Chondrocyte (in vitro differentiated cells): ENCODE results near the gene USPL1. TPM values are rescaled to one million over a fixed set of nuclear protein-coding genes. Genes with fewer than 3 reads are reported as not detected.
A peak's percentile ranks its signal among the peaks of the same experiment; 100 is the strongest.

ENCODE experiments used
- DNase-seq: peaks from one replicate; pipeline ENCODE4 v3.0.0; 2021; ENCODE audit warnings: mixed read lengths, low spot score
- H3K27ac Mint-ChIP-seq: one replicate; pipeline ENCODE4 v1.8.0; 2021; ENCODE audit warnings: mild to moderate bottlenecking, moderate library complexity, mixed read lengths; ENCODE audit not compliant: unreplicated experiment
- H3K27me3 Mint-ChIP-seq: 2 replicates; pipeline ENCODE4 v1.8.0; 2021; ENCODE audit warnings: low read depth, mixed read lengths
- H3K36me3 Mint-ChIP-seq: 2 replicates; pipeline ENCODE4 v1.8.0; 2021; ENCODE audit warnings: low read depth, mixed read lengths
- H3K4me1 Mint-ChIP-seq: 2 replicates; pipeline ENCODE4 v1.8.0; 2021; ENCODE audit warnings: low read depth, mild to moderate bottlenecking, mixed read lengths
- H3K4me3 Mint-ChIP-seq: one replicate; pipeline ENCODE4 v1.8.0; 2021; ENCODE audit warnings: mild to moderate bottlenecking, moderate library complexity, mixed read lengths; ENCODE audit not compliant: unreplicated experiment
- H3K9me3 Mint-ChIP-seq: 2 replicates; pipeline ENCODE4 v1.8.0; 2021; ENCODE audit warnings: low read depth, mixed read lengths
- CTCF ChIP-seq: fragments of 200-600 bp; sonication (generic); IDR thresholded peaks from 2 replicates; pipeline ENCODE4 v1.5.0; 2021; ENCODE audit warnings: antibody characterized with exemption, mild to moderate bottlenecking, moderate library complexity
- total RNA-seq: library from RNA; stranded (reverse); gene quantifications from 3 replicates; pipeline ENCODE4 v1.2.1, GENCODE V29; 2021

USPL1 gene
- total RNA-seq, 1 donor from 2014 or later, result 11.0 TPM

DNA sequence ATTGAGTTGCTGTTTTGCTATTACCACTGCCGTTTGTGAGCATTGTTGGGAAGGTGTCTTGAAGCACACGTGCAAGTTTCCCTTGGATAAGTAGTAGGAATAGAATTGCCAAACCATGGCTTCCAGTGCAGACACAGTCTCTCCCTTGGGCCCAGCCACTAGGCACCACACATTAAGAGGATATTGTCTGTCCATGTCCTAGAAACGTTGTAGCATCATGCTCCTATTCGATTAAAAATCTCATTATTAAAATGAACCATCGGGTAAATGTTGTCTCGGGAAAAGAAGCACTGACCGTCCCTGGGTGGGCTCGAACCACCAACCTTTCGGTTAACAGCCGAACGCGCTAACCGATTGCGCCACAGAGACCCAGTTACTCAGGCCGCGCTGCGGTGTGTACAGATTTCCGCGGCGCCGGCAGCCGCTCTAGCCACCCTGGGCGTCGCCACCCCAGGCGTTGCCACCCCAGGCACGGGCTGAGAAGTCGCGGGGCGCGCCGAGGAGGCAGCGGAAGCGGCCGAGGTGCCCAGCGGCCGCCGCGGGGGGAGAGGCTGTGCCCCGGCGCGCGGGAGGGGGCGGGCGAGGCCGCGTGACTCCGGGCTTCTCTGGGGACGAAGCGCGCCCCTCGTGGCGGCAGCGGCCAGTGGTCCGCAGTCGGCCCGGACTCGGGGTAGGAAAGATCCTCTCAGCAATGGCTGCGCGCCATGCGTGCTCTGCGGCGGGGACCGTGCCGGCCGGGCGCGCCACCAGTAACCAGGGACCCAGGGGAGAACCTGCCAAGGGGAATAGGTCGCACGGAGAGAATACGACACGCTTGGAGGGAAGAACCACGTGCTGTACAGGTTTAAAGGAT is 56.2 kb downstream of the USPL1 start:
- H3K9me3 Mint-ChIP-seq, result no peaks in the 10 kb centered on the region
- TF ChIP-seq CTCF, result peak; percentile 86

GRCh38 chr13:30675717-30676116 is 58.0 kb downstream of the USPL1 start:
- Mint-ChIP-seq H3K9me3 (no peaks in the 10 kb centered on the region), H3K27ac (no peak overlapping the region), H3K4me1 (peaks cover 21% of the 10 kb centered on the region), H3K27me3 (no peaks in the 10 kb centered on the region), H3K36me3 (no peaks in the 10 kb centered on the region), H3K4me3 (no peak overlapping the region)
- no peak for TF ChIP-seq CTCF
- DNase-seq, result no peak

More for the DNA sequence above, 56.2 kb downstream of the USPL1 start:
- Mint-ChIP-seq H3K4me3 (peak overlapping the region; percentile 85), H3K27ac (peak overlapping the region; percentile 83), H3K4me1 (peaks cover 16% of the 10 kb centered on the region), H3K27me3 (no peaks in the 10 kb centered on the region), H3K36me3 (no peaks in the 10 kb centered on the region)
- DNase-seq, result no peak

DNA sequence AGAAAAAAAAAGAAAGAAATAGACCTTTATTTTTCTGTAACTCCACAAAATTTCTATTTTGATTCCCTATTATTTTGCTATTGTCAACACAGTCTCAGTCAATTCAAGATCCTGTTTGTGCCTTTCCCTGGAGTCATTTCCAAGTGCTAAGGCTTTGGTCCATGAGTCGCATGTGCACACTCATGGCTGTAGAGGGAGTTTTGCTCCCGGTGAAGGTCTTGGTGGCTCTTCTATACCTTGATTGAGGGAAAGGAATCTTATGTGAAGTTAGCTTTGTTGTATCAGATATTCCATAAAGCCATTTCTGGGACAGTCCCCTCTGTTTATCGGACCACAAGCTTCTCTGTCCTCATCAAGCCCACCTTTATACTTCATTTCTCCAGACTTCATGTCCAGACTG is 59.0 kb downstream of the USPL1 start:
- Mint-ChIP-seq H3K36me3 (no peaks in the 10 kb centered on the region), H3K27ac (no peak overlapping the region), H3K4me3 (no peak overlapping the region), H3K9me3 (no peaks in the 10 kb centered on the region), H3K4me1 (peaks cover 21% of the 10 kb centered on the region), H3K27me3 (no peaks in the 10 kb centered on the region)
- TF ChIP-seq CTCF, result peak; percentile 73
- no peak for DNase-seq

DNA sequence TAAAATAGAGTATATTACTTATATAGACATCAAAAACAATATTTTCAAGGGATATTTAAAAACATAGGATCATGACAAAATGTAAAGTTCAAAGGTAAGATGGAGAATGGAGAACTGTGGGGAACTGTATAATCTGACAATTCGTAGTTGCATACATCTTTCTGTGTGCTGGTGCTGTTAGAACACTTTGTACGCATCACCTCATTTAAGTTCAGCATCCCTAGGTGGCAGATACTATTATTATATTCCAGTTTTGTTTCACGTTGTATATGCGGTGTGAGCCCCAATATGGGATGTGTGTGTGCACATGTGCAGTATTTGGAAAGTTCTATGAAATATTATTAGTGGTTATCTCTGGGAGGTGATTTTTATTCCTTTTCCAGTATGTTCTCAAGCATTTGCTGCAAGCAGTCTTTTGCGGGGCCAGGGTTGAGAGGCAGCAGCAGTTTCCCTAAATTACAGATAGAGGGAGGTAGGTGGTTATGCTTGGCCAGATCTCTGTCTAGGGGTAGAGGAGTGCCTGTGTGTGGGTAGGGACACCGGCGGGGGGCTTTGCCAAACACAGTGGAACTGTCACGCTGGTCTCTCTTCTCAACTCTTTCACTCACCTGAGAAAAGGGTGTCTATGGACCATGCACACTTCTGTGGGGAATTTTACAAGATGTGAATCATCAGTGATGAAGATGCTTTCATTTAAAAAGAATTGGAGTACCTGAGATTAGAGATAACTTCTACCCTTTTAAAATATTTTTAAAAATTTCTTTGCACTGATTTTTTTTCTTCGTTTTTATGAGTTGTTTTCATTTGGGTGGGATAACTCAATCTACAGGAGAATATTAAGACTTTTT is 62.0 kb downstream of the USPL1 start:
- Mint-ChIP-seq H3K9me3 (no peaks in the 10 kb centered on the region), H3K4me3 (no peak overlapping the region), H3K36me3 (no peaks in the 10 kb centered on the region), H3K27ac (peak overlapping the region; percentile 4), H3K4me1 (peaks cover 5% of the 10 kb centered on the region), H3K27me3 (no peaks in the 10 kb centered on the region)
- no peak for DNase-seq
- TF ChIP-seq CTCF, result peak; percentile 84

DNA sequence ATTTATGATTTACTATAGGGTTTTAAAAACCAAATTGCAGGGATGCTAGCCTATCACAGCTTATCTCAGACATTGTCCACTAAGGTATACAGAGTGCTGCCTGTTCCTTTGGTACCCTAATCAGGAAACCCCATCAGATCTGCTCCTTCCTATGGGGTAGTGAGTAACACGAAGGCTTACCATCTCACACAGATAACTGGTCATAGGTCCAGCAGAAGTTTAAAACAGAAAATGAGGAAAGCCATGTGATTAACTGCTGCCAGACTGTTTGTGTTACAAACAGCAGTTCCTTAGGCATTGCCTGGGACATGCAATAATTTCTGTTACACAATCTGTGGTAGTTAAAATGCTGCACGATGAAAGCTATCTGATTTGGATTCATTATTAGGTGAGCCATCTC is 64.1 kb downstream of the USPL1 start:
- TF ChIP-seq CTCF, result no peak
- DNase-seq, result no peak

More for the DNA sequence above, 64.1 kb downstream of the USPL1 start:
- Mint-ChIP-seq H3K4me1 (peaks cover 5% of the 10 kb centered on the region), H3K4me3 (no peak overlapping the region), H3K36me3 (no peaks in the 10 kb centered on the region), H3K27me3 (no peaks in the 10 kb centered on the region), H3K27ac (no peak overlapping the region), H3K9me3 (no peaks in the 10 kb centered on the region)
